GM12892 (cell line): ENCODE measurements around the gene TNFAIP1.

ENCODE experiments used
- DNase-seq: peaks from one replicate; pipeline ENCODE4 v3.0.0; 2011; ENCODE audit not compliant: insufficient read length
- FAIRE-seq: peaks from 2 replicates; lab custom pipeline; 2011; peaks lifted over from hg19 to GRCh38; lab: Jason Lieb, UNC
- POLR2A ChIP-seq: IDR thresholded peaks from 2 replicates; pipeline ENCODE4 v1.6.1; 2011; ENCODE audit warnings: low read depth, low read length, control low read depth
- POLR2AphosphoS5 ChIP-seq: IDR thresholded peaks from 2 replicates; pipeline ENCODE4 v1.6.1; 2011; ENCODE audit warnings: low read depth, low read length, control low read depth
- TAF1 ChIP-seq: IDR thresholded peaks from 2 replicates; pipeline ENCODE4 v1.6.1; 2011; ENCODE audit warnings: low read depth, mild to moderate bottlenecking, control low read depth, low read length, borderline replicate concordance

The TNFAIP1 gene

GRCh38 chr17:28315846-28316705 is 19.5 kb upstream of the TNFAIP1 start:
- TF ChIP-seq TAF1 (no peak), POLR2A (no peak), POLR2AphosphoS5 (no peak)
- no peak for FAIRE-seq
- DNase-seq, result no peak

GRCh38 chr17:28317099-28317965 is 18.2 kb upstream of the TNFAIP1 start:
- DNase-seq (no peak), FAIRE-seq (no peak)
- TF ChIP-seq TAF1, result no peak
- TF ChIP-seq POLR2AphosphoS5, result no peak

- FAIRE-seq, result peak; percentile 83
- TF ChIP-seq POLR2AphosphoS5, result no peak
- no peak for TF ChIP-seq POLR2A
- no peak; the same call in 1 of the 2 replicates for TF ChIP-seq TAF1
- DNase-seq, result peak; percentile 32
Observed at GRCh38 chr17:28317966-28318758, 17.4 kb upstream of the TNFAIP1 start.

- peak; percentile 32 for TF ChIP-seq TAF1
- peak; percentile 84 for TF ChIP-seq POLR2A
- TF ChIP-seq POLR2AphosphoS5, result peak; percentile 81
- peak; percentile 96 for FAIRE-seq
- DNase-seq, result peak; percentile 94
Observed at GRCh38 chr17:28318759-28319597, 16.6 kb upstream of the TNFAIP1 start, which contains the start of gene TMEM97. Gene TMEM97 (plus strand): TSS chr17:28319200. CDS start chr17:28319240, 40 bp downstream.

GRCh38 chr17:28319598-28319935 is 16.0 kb upstream of the TNFAIP1 start:
- no peak for FAIRE-seq
- DNase-seq, result no peak
- TF ChIP-seq POLR2AphosphoS5, result no peak
- TF ChIP-seq POLR2A, result no peak
- TF ChIP-seq TAF1, result no peak

- no peak for FAIRE-seq
- TF ChIP-seq POLR2A, result no peak
- no peak for TF ChIP-seq POLR2AphosphoS5
- DNase-seq, result no peak
Observed at GRCh38 chr17:28320215-28321061, 15.1 kb upstream of the TNFAIP1 start.

GRCh38 chr17:28324267-28324745 is 11.3 kb upstream of the TNFAIP1 start:
- no peak for FAIRE-seq

GRCh38 chr17:28324781-28325180 is 10.8 kb upstream of the TNFAIP1 start:
- FAIRE-seq, result no peak

More at GRCh38 chr17:28324267-28324745, 11.3 kb upstream of the TNFAIP1 start:
- TF ChIP-seq POLR2A, result no peak
- TF ChIP-seq POLR2AphosphoS5, result no peak
- no peak for TF ChIP-seq TAF1
- no peak for DNase-seq

GRCh38 chr17:28325211-28325610 is 10.3 kb upstream of the TNFAIP1 start:
- no peak for TF ChIP-seq POLR2AphosphoS5
- TF ChIP-seq POLR2A, result no peak
- no peak for TF ChIP-seq TAF1
- FAIRE-seq (no peak), DNase-seq (no peak)

More at GRCh38 chr17:28324781-28325180, 10.8 kb upstream of the TNFAIP1 start:
- DNase-seq, result no peak
- TF ChIP-seq POLR2AphosphoS5 (no peak), TAF1 (no peak), POLR2A (no peak)

GRCh38 chr17:28326114-28326513 is 9.4 kb upstream of the TNFAIP1 start:
- DNase-seq, result no peak
- no peak for TF ChIP-seq POLR2AphosphoS5
- TF ChIP-seq POLR2A, result no peak
- TF ChIP-seq TAF1, result no peak
- FAIRE-seq, result no peak
